ENCODE results near the gene ABHD10. TPM values are rescaled to one million over a fixed set of nuclear protein-coding genes. Genes with fewer than 3 reads are reported as not detected.

Gene ABHD10
- total RNA-seq, 1 experiment from 2014 or later, result 21.8 TPM

- Histone ChIP-seq H3K4me1 (ENCODE audit: insufficient read depth, low read length) (no peaks in the 10 kb centered on the region), H3K4me2 (ENCODE audit: insufficient read depth, insufficient read length, low read length) (no peak overlapping the region), H3K9ac (ENCODE audit: extremely low read depth, insufficient read length, low read length) (no peak overlapping the region), H3K4ac (ENCODE audit: low read depth, low read length) (no peak overlapping the region), H3T11ph (ENCODE audit: low read length) (no peak overlapping the region), H2BK20ac (ENCODE audit: low read depth, low read length, poor library complexity, severe bottlenecking) (no peak overlapping the region), H2BK15ac (ENCODE audit: low read depth, low read length) (no peak overlapping the region), H3K23ac (ENCODE audit: insufficient read length, low read depth, low read length) (no peak overlapping the region), H3K18ac (ENCODE audit: insufficient read length, low read depth, low read length) (no peak overlapping the region), H3K9me3 (ENCODE audit: control insufficient read depth, low read depth, low read length) (no peaks in the 10 kb centered on the region), H3K27ac (ENCODE audit: insufficient read length, low read depth, low read length) (no peak overlapping the region), H2AFZ (ENCODE audit: low read length) (no peak overlapping the region), H3K56ac (ENCODE audit: insufficient read length, low read depth, low read length) (no peak overlapping the region), H3K14ac (ENCODE audit: insufficient read depth, low read length) (no peak overlapping the region), H2AK5ac (ENCODE audit: insufficient read length, low read length) (no peak overlapping the region), H3K79me1 (ENCODE audit: insufficient read depth, low read depth, low read length, poor library complexity, severe bottlenecking) (no peaks in the 10 kb centered on the region), H2BK12ac (ENCODE audit: insufficient read length, low read depth, low read length) (no peak overlapping the region), H2BK5ac (ENCODE audit: insufficient read length, low read length) (no peak overlapping the region), H3K79me2 (ENCODE audit: insufficient read depth, low read length) (no peaks in the 10 kb centered on the region), H4K91ac (ENCODE audit: insufficient read length, low read depth, low read length) (no peak overlapping the region), H4K20me1 (ENCODE audit: control insufficient read depth, insufficient read depth, insufficient read length) (no peaks in the 10 kb centered on the region), H4K8ac (replicated peaks; ENCODE audit: insufficient read length, low read depth, low read length) (no peak overlapping the region), H3K27me3 (ENCODE audit: insufficient read depth, low read length) (no peaks in the 10 kb centered on the region; the same call in 1 of the 2 replicates), H2BK120ac (ENCODE audit: low read depth, low read length, poor library complexity, severe bottlenecking) (no peak overlapping the region), H3K23me2 (ENCODE audit: insufficient read length, low read depth, low read length, poor library complexity, severe bottlenecking) (no peaks in the 10 kb centered on the region), H4K5ac (ENCODE audit: insufficient read length, low read depth, low read length) (no peak overlapping the region)
- TF ChIP-seq, protein P1, sequence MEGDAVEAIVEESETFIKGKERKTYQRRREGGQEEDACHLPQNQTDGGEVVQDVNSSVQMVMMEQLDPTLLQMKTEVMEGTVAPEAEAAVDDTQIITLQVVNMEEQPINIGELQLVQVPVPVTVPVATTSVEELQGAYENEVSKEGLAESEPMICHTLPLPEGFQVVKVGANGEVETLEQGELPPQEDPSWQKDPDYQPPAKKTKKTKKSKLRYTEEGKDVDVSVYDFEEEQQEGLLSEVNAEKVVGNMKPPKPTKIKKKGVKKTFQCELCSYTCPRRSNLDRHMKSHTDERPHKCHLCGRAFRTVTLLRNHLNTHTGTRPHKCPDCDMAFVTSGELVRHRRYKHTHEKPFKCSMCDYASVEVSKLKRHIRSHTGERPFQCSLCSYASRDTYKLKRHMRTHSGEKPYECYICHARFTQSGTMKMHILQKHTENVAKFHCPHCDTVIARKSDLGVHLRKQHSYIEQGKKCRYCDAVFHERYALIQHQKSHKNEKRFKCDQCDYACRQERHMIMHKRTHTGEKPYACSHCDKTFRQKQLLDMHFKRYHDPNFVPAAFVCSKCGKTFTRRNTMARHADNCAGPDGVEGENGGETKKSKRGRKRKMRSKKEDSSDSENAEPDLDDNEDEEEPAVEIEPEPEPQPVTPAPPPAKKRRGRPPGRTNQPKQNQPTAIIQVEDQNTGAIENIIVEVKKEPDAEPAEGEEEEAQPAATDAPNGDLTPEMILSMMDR (conservative IDR thresholded peaks at IDR 0.05), result no peak
- Mint-ChIP-seq H3K27me3 (ENCODE audit: low read depth) (no peaks in the 10 kb centered on the region), H3K27ac (no peak overlapping the region), H3K4me3 (no peak overlapping the region), H3K36me3 (ENCODE audit: insufficient read depth in 1 of 3, low read depth in 3 of 3) (peaks cover 0 to 2% (median under 1%) of the 10 kb centered on the region in 3 experiments; a peak in 5 of 7 replicates), H3K4me1 (no peaks in the 10 kb centered on the region), H3K9me3 (peaks cover 1 to 2% of the 10 kb centered on the region in 2 experiments; a peak in 3 of 5 replicates)
- DNase-seq, result no peak
- WGBS (ENCODE audit: extremely low coverage, insufficient read length, low lambda C conversion rate), result no CpG with 5 or more reads among the region's 4 CpGs
Measured at GRCh38 chr3:112027142-112027541, 48.3 kb downstream of the ABHD10 start.
